ENCODE measurements around the gene ELOVL7.

The ELOVL7 gene

GRCh38 chr5:60710362-60710761, 133.7 kb downstream of the ELOVL7 start:
- DNase-seq, result no peak

DNA sequence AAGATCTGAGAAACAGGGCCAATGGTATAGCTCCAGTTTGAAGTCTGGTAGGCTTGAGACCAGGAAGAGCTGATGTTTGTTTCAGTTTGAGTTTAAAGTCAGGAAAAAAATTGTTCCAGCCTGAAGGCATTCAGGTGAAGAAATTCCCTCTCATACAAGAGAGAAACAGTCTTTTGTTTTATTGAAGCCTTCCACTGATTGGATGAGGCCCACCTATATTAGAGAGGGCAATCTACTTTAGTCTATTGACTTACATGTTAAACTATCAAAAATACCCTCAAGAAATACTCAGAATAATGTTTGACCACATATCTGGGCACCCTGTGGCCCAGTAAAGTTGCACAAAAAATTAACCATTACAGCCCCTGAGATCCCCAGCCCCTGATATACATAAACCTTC, 138.9 kb downstream of the ELOVL7 start:
- DNase-seq, result no peak

- DNase-seq, result no peak
These were observed 140.1 kb downstream of the ELOVL7 start for GRCh38 chr5:60703944-60704343.
